ENCODE measurements around the gene STING1. TPM values are rescaled to one million over a fixed set of nuclear protein-coding genes. Genes with fewer than 3 reads are reported as not detected.

STING1 gene
- total and polyA plus RNA-seq, 2 of the 13 experiments (the other 11 are each of a cell fraction or from before 2014, with no cell fraction given), result 1.3 to 4.4 TPM

GRCh38 chr5:139517683-139518564 lies 35.4 kb upstream of the STING1 start (continued):
- no peak for TF ChIP-seq PBX3 (CRISPR knock-in tag; IDR thresholded peaks at IDR 0.05; ENCODE audit: borderline replicate concordance)
- no peak for TF ChIP-seq ZNF180 (CRISPR knock-in tag; IDR thresholded peaks at IDR 0.05; ENCODE audit: borderline replicate concordance, low read depth)
- peak; percentile 82 for TF ChIP-seq STAG1 (CRISPR knock-in tag; IDR thresholded peaks at IDR 0.05)
- no peak for TF ChIP-seq USF2 (IDR thresholded peaks at IDR 0.05; ENCODE audit: low read depth, low read length)
- TF ChIP-seq USF2 (CRISPR knock-in tag; IDR thresholded peaks at IDR 0.05; ENCODE audit: borderline replicate concordance), result no peak
- 0 out of 2 replicates have a peak, but pooled peaks have one; percentile 29 for TF ChIP-seq CREB1 (IDR thresholded peaks at IDR 0.05)
- peak; percentile 66 for TF ChIP-seq CREB1 (CRISPR knock-in tag; IDR thresholded peaks at IDR 0.05)
- peak; percentile 45; the same call in 1 of the 2 replicates for TF ChIP-seq NCOR1 (IDR thresholded peaks at IDR 0.05; ENCODE audit: borderline replicate concordance, low read length)
- peak; percentile 80 for TF ChIP-seq NR2C2 (CRISPR knock-in tag; IDR thresholded peaks at IDR 0.05; ENCODE audit: borderline replicate concordance)
- TF ChIP-seq ZNF704 (CRISPR knock-in tag; IDR thresholded peaks at IDR 0.05; ENCODE audit: borderline replicate concordance), result peak; percentile 73
- TF ChIP-seq ATF5 (CRISPR knock-in tag; IDR thresholded peaks at IDR 0.05; ENCODE audit: low read depth), result 0 out of 2 replicates have a peak, but pooled peaks have one; percentile 82
- TF ChIP-seq TBL1XR1 (IDR thresholded peaks at IDR 0.05; ENCODE audit: borderline replicate concordance, low read length, partially characterized antibody), result no peak
- TF ChIP-seq NFRKB (IDR thresholded peaks at IDR 0.05), result no peak
- TF ChIP-seq ZBTB7A (CRISPR knock-in tag; IDR thresholded peaks at IDR 0.05), result peak; percentile 39
- peak; percentile 77; the same call in 1 of the 2 replicates for TF ChIP-seq ZBED4 (CRISPR knock-in tag; IDR thresholded peaks at IDR 0.05; ENCODE audit: borderline replicate concordance)

Measured in HepG2 (cell line).